ENCODE results near the gene UCP3.

GRCh38 chr11:73974604-73975478 lies 34.0 kb downstream of the UCP3 start:
- TF ChIP-seq POLR2AphosphoS5 (IDR thresholded peaks at IDR 0.05) (no peak), POLR2A (IDR thresholded peaks at IDR 0.05) (no peak)

Measured in prostate gland (tissue), 1 donor.